NCI-H524 (cell line): ENCODE data around the gene CMTM5.
"Not testable (repeated sequence)": the region's sequence is repeated elsewhere in the genome, so short reads cannot be mapped to it uniquely, and the experiment has no call there.

Experiments
- DNase-seq, 2 experiments: peaks; one replicate each; lab custom pipeline; 2025; lab: John Stamatoyannopoulos, UW

The CMTM5 gene

DNA sequence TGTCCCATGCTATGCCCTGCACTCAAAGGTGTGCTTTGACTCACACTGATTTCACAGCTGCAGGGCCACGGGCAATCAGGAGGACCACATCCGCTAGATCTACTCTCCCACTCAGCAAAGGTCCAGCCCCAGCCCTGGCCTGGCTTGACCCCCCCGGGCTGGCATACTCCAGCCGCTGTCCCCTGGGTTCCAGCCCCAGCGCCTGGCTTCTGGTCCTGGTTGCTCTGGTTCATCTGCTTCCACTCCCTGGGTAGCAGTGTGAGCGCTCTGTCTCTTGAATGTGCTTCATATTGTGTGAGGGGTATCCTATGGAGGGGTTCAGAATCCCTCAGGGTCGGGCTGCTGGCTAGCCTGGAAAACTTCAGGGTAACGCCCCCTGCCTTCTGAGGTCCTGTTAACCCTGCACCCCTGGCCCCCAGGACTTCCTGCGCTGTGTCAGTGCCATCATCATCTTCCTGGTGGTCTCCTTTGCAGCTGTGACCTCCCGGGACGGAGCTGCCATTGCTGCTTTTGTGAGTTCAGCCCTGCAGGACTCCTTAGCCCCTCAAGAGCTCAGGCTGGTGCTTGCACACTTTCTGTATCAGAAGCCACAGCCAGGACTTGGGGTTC is 1.9 kb downstream of the CMTM5 start:
- no peak for DNase-seq

DNA sequence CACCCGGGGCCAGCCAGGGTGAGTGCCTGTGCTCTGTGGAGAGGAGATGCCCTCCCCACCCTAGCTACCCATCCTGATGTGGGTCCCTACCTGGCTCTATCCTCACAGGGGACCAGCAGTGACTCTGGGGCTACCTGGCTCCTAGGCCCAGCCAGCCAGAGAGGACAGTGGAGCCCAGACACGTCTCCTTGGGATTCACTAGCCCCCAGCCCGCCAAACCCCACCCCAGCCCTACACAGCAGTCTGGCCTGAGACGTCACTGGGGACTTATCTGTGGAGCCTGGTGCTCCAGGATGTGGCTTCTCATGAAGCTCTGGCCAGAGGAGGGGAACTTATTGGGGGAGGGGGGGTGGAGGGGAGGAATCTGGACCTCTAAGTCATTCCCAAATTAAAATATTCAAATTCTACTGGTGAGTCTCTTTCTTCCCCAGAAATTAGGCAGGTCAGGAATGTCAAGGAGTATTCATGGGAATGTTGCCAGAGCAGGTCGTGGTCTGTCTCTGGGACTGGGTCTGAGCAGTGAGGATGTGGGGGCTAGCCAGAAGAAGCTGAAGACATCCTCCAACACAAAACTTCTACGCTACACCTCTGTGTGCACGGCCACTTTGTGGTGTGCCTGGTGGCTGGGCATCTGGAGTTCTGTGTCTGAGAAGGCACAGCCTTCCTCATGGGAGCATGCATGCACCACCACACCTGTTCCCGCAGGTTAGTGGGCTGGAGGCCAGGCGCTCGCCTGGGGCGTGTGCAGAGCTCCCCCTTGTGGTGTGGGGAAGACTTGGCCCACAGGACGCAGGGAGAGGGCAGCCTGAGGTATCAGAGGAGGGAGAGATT is 2.7 kb downstream of the CMTM5 start:
- peak; percentile 56 to 80 for DNase-seq

- no peak for DNase-seq
Measured at GRCh38 chr14:23380197-23380914, 3.5 kb downstream of the CMTM5 start.

- no peak for DNase-seq
Measured at GRCh38 chr14:23380976-23381375, 4.1 kb downstream of the CMTM5 start.

GRCh38 chr14:23381871-23382270 is 5.0 kb downstream of the CMTM5 start:
- DNase-seq, result peak in 1 of 2 experiments; percentile 30

- DNase-seq, result no peak
Measured at GRCh38 chr14:23382276-23382675, 5.4 kb downstream of the CMTM5 start.

- DNase-seq, result no peak
Measured at GRCh38 chr14:23382731-23383440, 6.0 kb downstream of the CMTM5 start.

- DNase-seq, result no peak
Measured at GRCh38 chr14:23384364-23385080, 7.7 kb downstream of the CMTM5 start.

- DNase-seq, result no peak
Measured at GRCh38 chr14:23385244-23385641, 8.4 kb downstream of the CMTM5 start.

- DNase-seq, result no peak
Measured at GRCh38 chr14:23385642-23386265, 8.9 kb downstream of the CMTM5 start.

- not testable (repeated sequence) for DNase-seq
Measured at GRCh38 chr14:23386266-23386657, 9.4 kb downstream of the CMTM5 start.

- no peak for DNase-seq
Measured at GRCh38 chr14:23386999-23387398, 10.2 kb downstream of the CMTM5 start.

GRCh38 chr14:23387916-23388882 is 11.4 kb downstream of the CMTM5 start:
- DNase-seq, result no peak

GRCh38 chr14:23388996-23389395 is 12.2 kb downstream of the CMTM5 start:
- DNase-seq, result no peak

- DNase-seq, result no peak
Measured at GRCh38 chr14:23389396-23389795, 12.6 kb downstream of the CMTM5 start.

DNA sequence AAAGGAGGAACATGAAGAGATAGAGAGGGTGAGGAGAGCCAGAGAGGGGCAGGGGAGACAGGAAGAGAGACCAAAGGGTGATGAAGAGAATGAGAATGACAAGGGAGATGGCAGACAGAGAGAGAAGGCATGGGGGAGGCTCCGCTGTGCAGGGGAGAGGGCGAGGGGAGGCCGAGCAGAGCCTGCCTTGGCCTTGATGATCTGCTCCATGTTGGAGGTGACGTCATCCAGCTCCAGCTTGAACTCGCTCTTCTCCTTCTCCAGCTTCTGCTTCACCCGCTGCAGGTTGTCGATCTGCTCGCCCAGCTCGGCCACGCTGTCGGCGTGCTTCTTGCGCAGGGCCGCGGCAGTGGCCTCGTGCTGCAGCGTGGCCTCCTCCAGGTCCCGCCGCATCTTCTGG is 13.0 kb downstream of the CMTM5 start:
- not testable (repeated sequence) for DNase-seq

- no peak for DNase-seq
Measured at GRCh38 chr14:23392613-23393012, 15.8 kb downstream of the CMTM5 start.

GRCh38 chr14:23396126-23396525 is 19.3 kb downstream of the CMTM5 start:
- no peak for DNase-seq

- no peak for DNase-seq
Measured at GRCh38 chr14:23396781-23397407, 20.0 kb downstream of the CMTM5 start.
